ENCODE data around the gene HTRA1.

The HTRA1 gene

DNA sequence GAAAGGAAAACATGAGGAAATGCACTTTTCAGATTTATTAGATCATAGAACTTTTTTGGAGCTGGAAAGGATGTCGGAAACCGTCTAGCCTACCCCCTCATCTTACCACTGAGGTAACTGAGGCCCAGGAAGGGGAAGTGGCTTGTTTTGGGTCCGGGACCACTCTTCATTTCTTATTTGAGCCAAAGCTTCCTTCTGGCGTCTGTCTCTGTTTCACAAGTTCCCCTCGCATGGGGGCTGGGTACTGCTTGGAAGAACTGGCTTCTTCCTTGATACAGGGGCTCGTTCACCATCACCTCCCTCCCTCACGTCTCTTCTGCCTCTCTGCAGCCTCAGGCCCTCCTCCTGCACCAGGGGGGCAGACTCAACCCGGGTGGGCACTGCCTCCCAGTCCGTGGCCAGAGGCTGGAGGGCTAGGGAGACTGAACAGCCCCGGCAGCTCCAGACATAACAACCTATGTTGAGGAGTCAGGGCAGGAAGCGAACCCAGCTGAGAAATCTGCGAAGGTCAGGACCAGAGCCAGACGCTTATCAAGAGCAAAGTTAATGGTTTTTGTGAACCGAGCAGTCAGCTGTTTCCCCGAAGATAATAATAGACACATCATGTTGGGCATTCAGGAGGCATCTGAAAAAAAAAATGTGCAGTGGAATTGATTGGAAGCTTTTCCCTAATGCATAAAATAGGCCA is 12.9 kb downstream of the HTRA1 start:
- no peak for DNase-seq (ENCODE audit: low read depth)

DNA sequence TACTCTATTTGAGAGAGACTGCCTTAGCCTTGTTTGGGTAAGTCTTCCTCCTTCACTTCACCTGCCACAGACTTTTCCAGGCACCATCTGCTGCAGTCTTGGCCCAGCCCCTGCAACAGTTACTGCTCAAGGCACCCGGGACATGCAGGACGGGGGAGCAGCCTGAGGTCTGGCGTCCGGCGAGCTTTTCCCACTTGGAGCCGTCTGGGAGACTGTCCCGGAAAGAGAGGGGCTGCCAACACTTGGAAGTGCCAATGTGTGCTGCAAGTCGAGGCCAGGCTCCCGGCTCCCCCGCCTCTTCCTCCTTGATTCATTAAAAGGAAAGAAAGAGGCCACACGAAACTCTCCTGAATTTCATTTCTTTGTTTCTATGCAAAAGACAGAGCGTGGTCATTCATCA is 13.7 kb downstream of the HTRA1 start:
- no peak for DNase-seq (ENCODE audit: low read depth)

DNA sequence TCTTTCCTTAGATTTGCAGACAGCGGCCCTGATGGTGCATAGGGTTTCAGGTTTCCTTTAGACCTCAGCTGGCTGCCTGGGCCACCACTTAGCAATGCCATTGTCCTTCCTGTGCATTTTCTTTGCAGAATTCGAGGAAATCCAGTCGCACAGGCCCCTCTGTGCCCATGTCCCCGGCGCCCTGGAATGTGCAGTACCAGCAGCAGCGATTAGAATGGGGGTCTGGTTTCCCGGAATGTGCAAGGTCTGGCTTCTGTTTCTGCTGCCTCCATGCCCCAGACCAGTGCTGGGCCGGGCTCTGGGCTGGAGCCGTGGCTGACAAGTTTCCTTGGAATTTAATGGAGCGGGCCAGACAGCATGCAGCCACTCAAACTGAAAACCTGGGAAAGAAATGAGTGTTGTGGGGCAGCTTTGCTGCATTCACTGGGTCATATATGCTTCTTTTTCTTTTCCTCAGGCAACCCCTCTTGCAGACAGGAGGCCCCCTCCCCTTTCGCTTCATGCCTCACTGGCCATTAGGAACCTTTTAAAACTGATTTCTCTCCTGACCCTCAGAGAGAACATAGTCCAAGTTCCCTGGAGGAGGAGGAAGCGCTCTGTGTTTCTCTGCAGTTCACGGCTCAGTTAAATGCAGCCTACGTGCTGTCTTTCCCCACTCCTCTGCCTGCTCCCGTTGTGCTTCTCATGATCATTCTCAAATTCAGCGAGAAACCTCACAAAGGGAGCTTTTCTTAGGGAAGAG is 14.4 kb downstream of the HTRA1 start:
- no peak for DNase-seq (ENCODE audit: low read depth)

DNA sequence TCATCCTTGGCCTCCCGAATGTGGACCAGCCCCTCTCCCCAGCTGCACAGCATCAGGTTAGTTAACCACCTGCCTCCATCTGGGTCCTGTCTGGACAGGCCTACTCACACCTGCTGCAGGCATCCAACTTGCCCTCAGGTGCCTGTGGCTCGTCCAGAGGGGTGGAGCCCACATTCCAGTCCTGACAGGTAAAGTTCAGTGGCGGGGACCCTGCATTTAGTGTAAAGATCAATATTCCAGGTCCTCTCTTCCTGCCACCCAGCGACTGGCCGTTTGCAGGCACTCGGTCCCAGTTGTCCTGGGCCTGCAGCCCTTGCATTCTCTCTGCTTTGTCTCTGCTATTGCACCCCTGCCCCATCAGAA is 15.0 kb downstream of the HTRA1 start:
- no peak for DNase-seq (ENCODE audit: low read depth)

DNA sequence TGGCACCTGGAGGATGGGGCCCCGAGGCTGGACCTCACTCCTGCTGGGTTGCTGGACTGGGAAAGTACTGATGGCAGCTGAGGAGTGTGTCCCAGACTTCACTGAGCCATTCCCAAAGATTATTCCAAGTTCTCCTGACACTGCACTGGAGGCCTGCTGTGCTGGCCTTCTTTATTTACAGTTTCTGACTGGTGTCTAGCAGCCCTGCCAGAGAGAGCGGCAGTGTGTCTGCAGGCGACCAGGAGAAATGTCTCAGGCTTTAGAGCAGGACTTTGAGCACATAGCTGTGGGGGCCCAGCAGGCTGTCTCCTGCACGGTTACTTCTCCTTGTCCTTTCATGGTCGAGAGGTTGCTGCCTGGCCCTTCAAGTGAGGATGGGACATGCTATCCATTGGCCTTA is 16.1 kb downstream of the HTRA1 start:
- DNase-seq (ENCODE audit: low read depth): no peak

DNA sequence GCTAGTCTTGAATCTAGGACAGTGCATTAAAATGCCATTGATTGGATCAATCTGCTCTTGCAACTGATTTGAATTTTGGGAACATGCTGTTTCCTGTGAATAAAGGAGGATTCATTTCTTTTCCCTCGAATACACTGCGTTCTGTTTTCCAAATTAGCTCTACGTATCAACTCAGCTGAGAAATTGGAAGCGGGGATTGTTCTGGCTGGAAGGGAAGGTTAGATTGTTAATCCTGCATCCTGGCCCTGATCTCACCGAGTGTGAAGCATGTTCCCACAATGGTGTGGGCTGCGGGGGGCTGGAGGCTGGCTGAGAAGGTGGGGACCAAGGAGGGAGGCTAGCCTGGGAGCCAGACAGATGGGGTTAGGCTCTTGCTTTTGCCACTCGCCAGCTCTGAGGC is 17.6 kb downstream of the HTRA1 start:
- DNase-seq (ENCODE audit: low read depth): no peak

DNA sequence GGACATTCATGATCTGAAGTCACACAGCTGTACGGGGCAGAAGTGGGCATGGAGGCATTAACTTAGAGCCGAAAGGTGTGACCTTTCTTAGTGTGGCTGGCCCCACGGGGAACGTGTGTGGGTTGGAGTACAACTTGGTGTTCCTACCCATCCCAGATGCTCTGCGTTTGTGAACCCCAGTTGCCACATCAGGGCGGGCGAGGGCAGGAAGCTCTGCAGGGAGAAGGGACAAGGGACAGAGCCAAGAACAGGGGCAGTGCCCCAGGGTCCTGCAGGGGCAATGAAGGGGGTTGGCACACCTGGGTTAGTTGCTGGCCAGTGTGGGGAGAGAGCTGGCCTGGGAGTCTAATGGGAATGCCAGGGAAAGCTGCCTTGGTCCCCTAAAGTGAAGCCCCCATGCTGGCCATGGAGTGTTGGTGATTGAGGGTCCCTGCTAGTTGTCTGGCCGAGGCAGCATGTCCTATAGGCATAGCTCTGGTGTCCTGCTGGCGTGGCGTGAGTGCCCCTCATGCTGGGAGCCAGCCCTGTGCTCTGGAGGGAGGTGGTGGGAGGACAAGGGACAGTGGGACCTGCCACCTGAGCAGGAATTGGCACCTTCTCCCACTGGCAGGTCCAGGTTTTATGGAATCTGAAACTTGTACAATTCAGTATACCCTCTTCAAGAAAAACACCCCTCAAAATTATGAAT is 18.9 kb downstream of the HTRA1 start:
- DNase-seq (ENCODE audit: low read depth): no peak

DNA sequence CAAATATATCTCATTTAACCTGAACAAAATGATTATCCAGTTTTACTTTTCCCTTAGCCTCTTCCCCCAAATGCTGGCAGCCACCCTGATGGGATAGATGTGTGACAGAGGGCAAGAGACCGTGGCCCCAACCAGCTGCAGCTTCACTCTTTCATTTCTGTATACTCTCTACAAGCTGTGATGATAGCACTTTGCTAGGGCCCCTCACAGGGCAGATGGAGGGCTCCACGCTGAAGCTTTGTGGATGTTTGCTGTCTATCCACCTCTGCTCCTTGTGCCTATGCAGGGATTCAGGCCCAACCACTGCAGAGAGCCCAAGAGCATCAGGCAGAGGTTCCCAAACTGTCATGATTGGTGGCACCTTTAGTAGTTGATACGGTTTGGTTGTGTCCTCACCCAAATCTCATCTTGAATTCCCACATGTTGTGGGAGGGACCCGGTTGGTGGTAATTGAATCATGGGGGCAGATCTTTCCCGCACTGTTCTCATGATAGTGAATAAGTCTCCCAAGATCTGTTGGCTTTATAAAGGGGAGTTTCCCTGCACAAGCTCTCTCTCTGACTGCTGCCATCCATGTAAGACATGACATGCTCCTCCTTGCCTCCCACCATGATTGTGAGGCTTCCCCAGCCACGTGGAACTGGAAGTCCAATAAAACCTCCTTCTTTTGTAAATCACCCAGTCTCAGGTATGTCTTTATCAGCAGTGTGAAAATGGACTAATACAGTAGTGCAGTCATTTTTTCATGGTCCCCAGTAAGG is 20.1 kb downstream of the HTRA1 start:
- DNase-seq (ENCODE audit: low read depth): no peak

DNA sequence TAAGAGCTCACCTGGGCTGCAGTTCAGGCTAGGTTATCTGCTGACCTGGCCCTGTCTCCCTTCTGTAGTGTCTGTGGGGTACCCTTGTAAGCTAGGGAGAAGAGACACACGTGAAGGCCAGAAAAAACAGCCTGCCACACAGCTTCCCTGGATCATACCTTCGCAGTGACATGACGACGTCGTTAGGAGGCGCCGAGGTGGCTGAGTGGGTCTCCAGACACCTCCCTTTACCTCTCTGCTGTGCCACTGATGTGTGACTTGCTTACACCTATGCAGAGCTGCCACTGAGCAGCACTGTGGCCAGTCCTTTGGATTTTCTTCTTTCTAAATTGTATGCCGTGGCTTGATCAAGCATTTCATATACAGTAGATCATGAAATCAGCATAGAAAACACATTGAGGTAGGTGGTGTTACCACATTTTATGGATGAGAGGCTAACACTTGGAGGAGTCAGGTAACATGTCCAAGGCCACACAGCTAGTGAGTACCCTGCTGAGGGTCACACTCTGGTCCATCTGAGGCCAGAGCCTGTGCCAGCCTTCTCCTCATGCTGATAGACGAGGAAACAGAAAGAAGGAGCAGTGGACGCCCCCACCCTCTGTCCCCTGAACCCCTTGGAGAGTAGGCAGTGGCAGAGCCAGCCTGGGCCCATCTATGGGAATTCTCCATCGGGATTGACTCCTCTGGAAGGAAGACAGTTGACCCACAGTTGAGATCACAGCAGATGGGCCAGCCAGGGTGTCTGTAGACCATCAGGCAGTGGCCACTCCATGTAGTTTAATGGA is 23.1 kb downstream of the HTRA1 start:
- DNase-seq (ENCODE audit: low read depth): no peak

DNA sequence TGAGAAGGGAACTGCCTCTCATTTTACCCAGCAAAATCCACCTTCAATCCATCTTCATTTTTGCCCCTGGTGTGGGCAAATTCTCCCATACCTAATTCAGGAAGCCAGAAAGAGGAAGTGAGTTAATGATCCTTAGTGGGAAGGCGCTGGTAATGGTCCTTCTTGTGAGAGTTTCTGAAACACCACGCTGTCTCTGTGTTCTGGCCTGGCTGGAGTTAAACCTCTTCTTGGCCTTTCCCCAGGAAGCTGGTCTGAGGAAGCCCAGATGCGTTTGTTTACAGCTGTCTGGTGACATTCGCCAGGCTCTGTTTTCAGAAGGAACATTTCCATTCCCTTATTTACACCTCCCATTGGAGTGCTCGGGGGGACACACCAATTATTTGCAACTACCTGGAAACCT is 24.3 kb downstream of the HTRA1 start:
- DNase-seq (ENCODE audit: low read depth): no peak

DNA sequence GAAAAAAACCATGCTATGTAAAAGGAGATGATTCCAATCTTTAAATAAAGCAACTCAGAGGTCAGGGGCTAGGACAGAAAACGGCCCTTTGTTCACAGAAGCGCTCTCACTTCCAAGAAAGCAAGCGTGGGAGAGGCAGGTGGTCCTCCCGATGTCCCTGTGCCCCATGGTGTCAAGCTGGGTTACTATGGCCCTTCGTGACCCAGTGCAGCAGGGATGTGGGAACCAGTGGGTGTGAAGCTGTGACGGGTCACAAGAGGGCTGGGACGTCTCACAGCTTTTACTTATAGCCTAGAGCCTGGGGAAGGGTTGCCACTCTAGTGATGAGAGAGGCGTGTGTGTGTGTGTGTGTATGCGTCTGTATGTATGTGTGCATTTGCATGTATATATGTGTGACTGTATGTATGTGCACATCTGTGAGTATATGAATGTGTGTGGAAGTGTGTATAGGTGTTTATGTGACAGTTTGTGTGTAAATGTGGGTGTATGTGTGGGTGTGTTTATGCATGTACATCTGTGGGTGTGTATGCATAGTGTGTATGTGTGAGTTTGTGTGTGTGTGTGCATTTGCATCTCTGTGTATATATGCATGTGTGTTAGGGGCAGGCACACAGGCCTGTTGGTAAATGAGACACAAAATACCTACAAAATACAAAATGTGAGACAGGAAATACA is 25.2 kb downstream of the HTRA1 start:
- no peak for DNase-seq (ENCODE audit: low read depth)

DNA sequence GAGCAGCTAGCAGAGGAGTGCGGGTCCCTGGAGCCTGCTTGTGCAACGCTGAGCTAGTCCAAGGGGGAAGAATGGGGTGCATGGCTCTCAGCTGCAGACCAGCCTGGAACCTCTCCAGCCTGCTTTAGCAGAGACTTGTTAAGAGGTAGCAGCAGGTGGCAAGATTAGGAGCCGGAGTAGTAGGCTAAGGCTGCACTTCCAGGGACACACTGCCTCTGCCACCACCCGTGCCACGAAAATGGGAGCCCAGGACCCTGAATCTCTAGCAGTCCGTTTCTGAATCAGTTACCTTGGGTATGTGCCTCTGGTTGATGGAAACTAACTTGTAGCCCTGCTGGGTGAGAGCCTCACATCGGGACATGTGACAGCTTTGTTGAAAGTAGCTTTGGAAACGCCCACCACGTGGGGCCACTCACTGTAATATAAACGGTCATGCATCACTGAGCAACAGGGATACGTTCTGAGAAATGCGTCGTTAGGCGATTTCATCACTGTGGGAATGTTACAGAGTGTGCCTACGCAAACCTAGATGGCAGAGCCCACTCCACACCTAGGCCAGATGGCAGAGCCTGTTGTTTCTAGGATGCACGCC is 25.9 kb downstream of the HTRA1 start:
- DNase-seq (ENCODE audit: low read depth): no peak

DNA sequence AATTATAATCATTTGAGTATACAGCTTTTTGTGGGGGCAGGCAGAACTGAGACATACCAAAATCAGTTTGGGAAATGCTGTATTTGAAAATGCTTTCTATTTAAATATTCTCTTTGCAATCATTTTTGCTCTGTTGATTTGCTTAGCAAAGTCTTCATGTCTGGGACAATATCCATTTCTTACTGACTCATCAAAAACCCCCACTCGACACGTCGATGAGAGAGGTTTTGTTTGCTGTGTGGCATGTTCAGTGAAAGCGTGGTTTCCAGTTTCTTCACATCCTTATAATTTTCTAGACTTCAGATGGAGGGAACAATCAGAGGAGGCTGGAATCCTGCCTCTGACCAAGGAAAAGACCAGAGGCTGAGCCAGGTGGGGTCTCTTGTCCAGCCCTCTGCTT is 28.9 kb downstream of the HTRA1 start:
- DNase-seq (ENCODE audit: low read depth): no peak

DNA sequence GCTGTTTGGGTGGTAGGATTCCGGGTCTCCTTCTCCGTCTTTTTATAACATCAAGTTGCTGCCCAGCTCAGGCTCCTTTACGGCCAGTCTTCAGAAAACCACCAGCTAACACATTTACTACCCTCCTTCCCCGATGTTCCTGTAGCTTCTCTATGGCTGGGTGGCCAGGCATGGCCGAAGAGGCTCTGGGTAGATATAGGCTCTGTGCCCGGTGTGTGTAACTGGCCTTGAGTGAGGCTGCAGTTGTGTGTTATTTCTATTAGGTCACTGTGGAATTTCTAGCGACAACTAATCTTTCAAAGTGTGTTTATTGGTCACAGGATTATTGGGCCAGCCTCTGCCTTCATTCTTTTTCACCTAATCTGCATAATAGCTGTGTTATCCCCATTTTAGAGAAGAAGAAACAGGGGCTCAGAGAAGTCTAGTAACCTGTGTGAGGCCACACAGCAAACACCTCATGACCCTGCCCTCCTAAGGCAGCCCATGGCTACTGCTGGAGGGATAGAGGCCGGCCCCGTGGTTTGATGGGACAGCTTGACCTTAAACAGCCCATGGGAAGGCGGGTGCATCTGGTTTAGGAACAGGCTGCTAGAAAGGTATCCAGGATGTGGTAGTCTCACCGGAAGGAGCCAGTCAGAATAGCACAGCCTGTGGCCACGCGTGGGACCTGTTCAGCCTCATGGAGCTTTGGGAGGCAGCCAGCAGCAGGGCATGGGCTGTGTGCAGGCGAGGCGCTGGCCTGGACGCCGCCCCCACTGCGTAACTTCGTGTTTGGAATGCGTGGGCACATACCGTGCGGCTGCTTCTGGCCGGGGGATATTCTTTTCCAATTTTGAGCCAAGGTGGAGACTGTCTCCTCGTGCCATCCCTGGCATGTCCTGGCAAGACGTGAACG is 29.7 kb downstream of the HTRA1 start:
- peak; percentile 17 for DNase-seq (ENCODE audit: low read depth)

DNA sequence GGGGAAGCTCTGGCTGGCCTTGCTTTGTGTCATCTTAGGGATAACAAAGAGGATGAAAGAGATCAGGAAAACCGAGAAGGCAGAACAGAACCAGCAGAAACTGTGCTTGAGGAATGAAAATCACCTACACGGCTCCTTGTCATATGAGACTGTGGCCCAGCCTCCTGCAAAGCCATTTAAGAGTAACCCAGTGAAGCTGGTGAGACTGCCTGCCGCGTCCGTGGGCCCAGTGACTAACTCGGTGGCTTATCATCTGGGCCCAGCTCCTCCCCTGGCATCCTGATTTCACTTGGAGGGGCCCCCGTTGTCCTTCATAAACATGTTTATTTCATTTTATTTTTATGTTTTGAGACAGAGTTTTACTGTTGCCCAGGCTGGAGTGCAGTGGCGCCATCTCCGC is 30.7 kb downstream of the HTRA1 start:
- no peak for DNase-seq (ENCODE audit: low read depth)

DNA sequence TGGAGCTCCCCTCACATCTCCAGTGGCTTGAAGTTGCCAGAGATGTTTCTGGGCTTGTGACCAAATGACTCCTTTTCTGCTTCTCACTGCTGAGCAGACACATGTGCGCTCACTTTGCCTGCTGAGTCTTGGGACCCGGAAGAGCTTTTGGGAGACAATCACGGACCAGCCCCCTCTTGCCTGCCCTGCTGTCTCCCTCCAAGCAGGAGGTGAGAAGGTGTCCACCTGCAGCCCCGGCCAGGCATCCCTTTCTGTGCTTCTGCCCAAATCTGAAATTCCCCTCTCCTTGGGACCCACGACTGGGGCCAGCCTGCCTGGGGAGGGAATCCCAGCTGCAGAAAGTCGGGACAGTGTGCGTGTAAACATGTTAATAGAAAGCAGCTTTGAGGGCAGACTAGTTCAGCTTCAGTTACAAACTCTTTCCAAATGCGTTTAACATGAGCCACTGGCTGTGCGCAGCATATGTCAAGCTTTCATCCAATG is 31.7 kb downstream of the HTRA1 start:
- DNase-seq (ENCODE audit: low read depth): no peak

DNA sequence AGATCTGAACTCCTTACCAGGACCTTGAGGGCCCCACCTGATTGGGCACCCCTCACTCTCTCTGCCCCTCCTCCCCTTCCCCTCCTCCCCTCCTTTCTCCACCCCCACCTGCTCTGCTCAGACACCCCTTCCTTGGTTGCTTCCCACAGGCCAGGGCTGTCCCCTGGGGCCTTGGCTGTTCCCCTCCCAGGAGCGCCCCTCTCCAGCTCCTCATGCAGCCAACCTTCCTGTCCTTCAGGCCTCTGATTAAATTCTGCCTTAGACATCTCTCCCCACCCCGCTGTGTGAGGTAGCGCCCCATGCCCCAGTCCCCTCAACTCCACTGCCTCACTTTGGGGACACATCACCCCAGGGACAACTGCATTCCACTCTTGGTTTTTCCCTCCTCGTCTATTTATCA is 32.4 kb downstream of the HTRA1 start:
- DNase-seq (ENCODE audit: low read depth): no peak

DNA sequence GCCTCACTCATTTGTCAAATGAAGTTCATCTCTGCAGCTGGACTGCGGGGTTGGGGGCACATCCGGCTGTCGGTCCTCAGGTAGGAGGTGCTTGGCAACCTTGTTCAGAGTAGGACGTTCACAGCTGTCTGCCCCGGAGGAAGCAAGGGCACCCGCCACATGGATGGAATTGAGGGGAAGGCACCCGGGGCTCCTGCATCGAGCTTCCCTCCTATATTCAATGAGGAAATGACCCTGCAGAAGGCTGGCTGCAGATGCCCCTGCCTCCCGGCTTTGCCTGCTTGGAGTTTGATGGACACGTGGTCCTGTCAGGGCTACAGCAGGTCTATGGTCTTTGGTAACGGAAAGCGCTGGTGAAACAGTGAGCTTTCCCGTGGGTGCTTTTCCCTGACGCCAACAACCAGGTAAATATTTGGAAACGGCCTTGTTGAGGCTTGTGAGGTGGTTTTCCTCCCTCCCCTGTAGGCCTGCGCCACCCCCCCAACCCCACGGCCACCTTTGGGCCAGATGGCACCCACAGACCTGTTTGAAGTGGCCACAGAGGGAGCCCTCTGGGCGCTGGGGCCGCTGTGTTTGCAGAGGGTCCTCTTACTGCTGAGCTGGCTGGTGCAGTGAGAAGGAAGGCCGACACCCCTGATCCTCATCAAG is 32.9 kb downstream of the HTRA1 start:
- DNase-seq (ENCODE audit: low read depth): no peak

DNA sequence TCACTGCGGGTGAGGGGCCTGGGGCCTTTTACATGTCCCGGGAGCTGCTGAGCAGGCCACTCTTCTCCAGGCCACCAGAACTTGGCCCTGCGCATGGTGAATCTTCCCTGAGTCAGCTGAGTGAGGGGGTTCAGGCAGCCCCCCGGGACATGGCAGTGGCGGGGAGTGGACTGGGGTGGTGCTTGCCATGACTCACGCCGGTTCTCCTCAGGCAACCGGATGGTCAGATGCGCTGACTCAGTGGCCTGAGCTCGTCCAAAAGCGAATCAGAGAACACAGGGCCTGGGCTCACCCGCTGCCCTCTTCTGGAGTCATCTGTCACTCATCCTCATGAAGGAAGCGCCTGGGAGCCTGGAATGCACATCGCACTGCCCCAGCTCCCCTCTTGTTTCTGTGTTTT is 33.5 kb downstream of the HTRA1 start:
- DNase-seq (ENCODE audit: low read depth): no peak

Data from activated T-helper 1 cell treated with Interleukin-2 at 50 U/mL for 16 hours (primary cell).